Keratinocyte (primary cell): ENCODE results near the gene TMEM185A. TPM values are rescaled to one million over a fixed set of nuclear protein-coding genes. Genes with fewer than 3 reads are reported as not detected.
A peak's percentile ranks its signal among the peaks of the same experiment; 100 is the strongest.

Experiments
- DNase-seq: peaks from one replicate; pipeline ENCODE4 v3.0.0-alpha.2; 2011; ENCODE audit warnings: low read depth, missing footprints, low spot score
- FAIRE-seq: peaks from 2 replicates; lab custom pipeline; 2011; peaks lifted over from hg19 to GRCh38; lab: Jason Lieb, UNC
- H2AFZ ChIP-seq: 2 replicates; pipeline ENCODE4 v1.6.0; 2012; ENCODE audit warnings: low read length, control low read depth, inconsistent platforms; ENCODE audit not compliant: control insufficient read depth
- H3K27ac ChIP-seq: 2 replicates; pipeline ENCODE4 v1.5.1; 2011; ENCODE audit warnings: low read length; ENCODE audit not compliant: control insufficient read depth, insufficient read depth
- H3K27me3 ChIP-seq: 3 replicates; pipeline ENCODE4 v1.6.0; 2011; ENCODE audit warnings: low read length; ENCODE audit not compliant: control insufficient read depth, insufficient read depth; ENCODE audit errors: extremely low read depth
- H3K36me3 ChIP-seq, 2 experiments: 2 replicates in 1 of 2; 3 replicates in 1 of 2; pipeline ENCODE4 v1.5.1; 2011; ENCODE audit warnings: low read length in 2 of 2, mild to moderate bottlenecking in 1 of 2; ENCODE audit not compliant: control insufficient read depth in 2 of 2, insufficient read depth in 2 of 2; ENCODE audit errors: extremely low read depth in 1 of 2
- H3K4me1 ChIP-seq: 3 replicates; pipeline ENCODE4 v1.5.1; 2011; ENCODE audit warnings: low read length; ENCODE audit not compliant: control insufficient read depth, insufficient read depth; ENCODE audit errors: extremely low read depth
- H3K4me2 ChIP-seq: 3 replicates; pipeline ENCODE4 v1.6.0; 2011; ENCODE audit warnings: low read depth, low read length; ENCODE audit not compliant: control insufficient read depth, insufficient read depth; ENCODE audit errors: extremely low read depth
- H3K4me3 ChIP-seq, 3 experiments: fragments of 200-600 bp in 1 of 3; sonication (generic) in 1 of 3; 2 replicates in 2 of 3; 3 replicates in 1 of 3; pipeline ENCODE4 v1.5.1; 2011 to 2016; ENCODE audit warnings: low read length in 3 of 3, mild to moderate bottlenecking in 3 of 3, control low read depth in 2 of 3, inconsistent platforms in 1 of 3, low read depth in 1 of 3, mixed read lengths in 1 of 3, mixed run types in 1 of 3, moderate library complexity in 1 of 3; ENCODE audit not compliant: control insufficient read depth in 2 of 3, insufficient read depth in 2 of 3; ENCODE audit errors: extremely low read depth in 1 of 3
- H3K79me2 ChIP-seq: 2 replicates; pipeline ENCODE4 v1.6.0; 2012; ENCODE audit warnings: low read length; ENCODE audit not compliant: control insufficient read depth, insufficient read depth
- H3K9ac ChIP-seq: 3 replicates; pipeline ENCODE4 v1.6.0; 2011; ENCODE audit warnings: low read length; ENCODE audit not compliant: control insufficient read depth, insufficient read depth; ENCODE audit errors: extremely low read depth
- H3K9me1 ChIP-seq: 3 replicates; pipeline ENCODE4 v1.6.0; 2011; ENCODE audit warnings: low read length; ENCODE audit not compliant: control insufficient read depth, insufficient read depth; ENCODE audit errors: extremely low read depth
- H3K9me3 ChIP-seq: 2 replicates; pipeline ENCODE4 v1.5.1; 2012; ENCODE audit warnings: low read depth, low read length; ENCODE audit not compliant: control insufficient read depth
- H4K20me1 ChIP-seq: 3 replicates; pipeline ENCODE4 v1.6.0; 2011; ENCODE audit warnings: low read length; ENCODE audit not compliant: control insufficient read depth, insufficient read depth; ENCODE audit errors: extremely low read depth
- CTCF ChIP-seq, 3 experiments: IDR thresholded peaks in 1 of 3; conservative IDR thresholded peaks in 1 of 3; optimal IDR thresholded peaks in 1 of 3; 2 replicates in 2 of 3; 3 replicates in 1 of 3; pipeline versions ENCODE3 to v1.5.1; 2011; ENCODE audit warnings: low read length in 3 of 3, mild to moderate bottlenecking in 3 of 3, moderate library complexity in 2 of 3, control low read depth in 1 of 3, inconsistent platforms in 1 of 3; ENCODE audit not compliant: insufficient read depth in 2 of 3; ENCODE audit errors: extremely low read depth in 1 of 3
- EZH2 ChIP-seq: IDR thresholded peaks from one replicate; pipeline ENCODE4 v1.6.1; 2012; ENCODE audit warnings: inconsistent platforms, mild to moderate bottlenecking, low read length, moderate library complexity
- dilution Hi-C: fragments of 300-500 bp; cut with MboI; formaldehyde crosslinking; loops from one replicate; pipeline ENCODE4 v1.7.0; 2020; ENCODE audit warnings: low sequenced_read_pairs; ENCODE audit not compliant: extremely low pct_ligation_motif_present
- polyA plus RNA-seq, 5 experiments: library from polyadenylated mRNA; depleted of rRNA in 3 of 5; stranded (reverse) in 3 of 5; stranded (forward) in 1 of 5; unstranded in 1 of 5; fragments of >200 nt; gene quantifications; 1 replicate in 1 of 5; 2 replicates in 3 of 5; 3 replicates in 1 of 5; pipeline versions ENCODE4 v1.2.1 to v1.2.3, GENCODE V29; 2011 to 2012; ENCODE audit warnings: missing spikeins in 2 of 5, low read depth in 1 of 5, low replicate concordance in 1 of 5

TMEM185A gene
- polyA plus RNA-seq, 1 donor (not counting 4 experiments of a cell fraction or from before 2014, with no cell fraction given): 23.0 TPM

GRCh38 chrX:149570668-149571067, 60.9 kb downstream of the TMEM185A start:
- peak; percentile 36 for DNase-seq
- no peak overlapping the region for H3K27ac ChIP-seq
- dilution Hi-C loops: no loop called here

DNA sequence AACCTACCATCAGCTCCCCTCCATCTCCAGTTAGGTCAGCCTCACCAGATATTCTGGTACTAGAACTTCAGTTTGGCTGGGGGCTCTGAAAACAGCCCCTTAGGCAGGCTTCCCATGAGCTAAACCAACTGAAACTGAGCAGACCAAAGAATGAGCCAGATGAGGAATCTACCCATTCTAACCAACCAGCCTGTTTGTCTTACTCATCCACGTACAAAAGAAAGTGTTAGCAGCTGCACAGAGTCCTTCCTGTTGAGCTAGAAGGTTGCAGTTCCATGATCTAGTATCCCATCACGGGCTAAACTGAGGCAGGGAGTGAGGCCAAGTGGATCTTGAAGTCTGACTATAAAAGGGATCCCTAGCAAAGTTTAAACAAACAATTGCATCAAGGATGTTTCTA, 61.8 kb downstream of the TMEM185A start:
- no peaks in the 10 kb centered on the region for H4K20me1 ChIP-seq

More at GRCh38 chrX:149570668-149571067, 60.9 kb downstream of the TMEM185A start:
- Histone ChIP-seq H4K20me1 (no peaks in the 10 kb centered on the region), H3K9me3 (no peaks in the 10 kb centered on the region), H2AFZ (no peak overlapping the region), H3K79me2 (no peaks in the 10 kb centered on the region), H3K9me1 (no peaks in the 10 kb centered on the region), H3K4me2 (no peak overlapping the region), H3K4me3 (no peak overlapping the region), H3K27me3 (no peaks in the 10 kb centered on the region), H3K36me3 (no peaks in the 10 kb centered on the region), H3K9ac (no peak overlapping the region), H3K4me1 (no peaks in the 10 kb centered on the region)
- TF ChIP-seq EZH2 (no peak), CTCF (optimal IDR thresholded peaks at IDR 0.05 in 1 of 3, IDR thresholded peaks at IDR 0.05 in 1 of 3, conservative IDR thresholded peaks at IDR 0.05 in 1 of 3; ENCODE audit: extremely low read depth in 1 of 3, insufficient read depth in 2 of 3, low read length in 3 of 3) (no peak)
- FAIRE-seq: peak; percentile 65

More for the DNA sequence above, 61.8 kb downstream of the TMEM185A start:
- Histone ChIP-seq H3K27ac (no peak overlapping the region), H3K4me3 (no peak overlapping the region), H3K4me2 (no peak overlapping the region), H3K9ac (no peak overlapping the region), H3K4me1 (no peaks in the 10 kb centered on the region), H3K9me1 (no peaks in the 10 kb centered on the region), H2AFZ (no peak overlapping the region), H3K9me3 (no peaks in the 10 kb centered on the region), H3K36me3 (no peaks in the 10 kb centered on the region), H3K27me3 (no peaks in the 10 kb centered on the region), H3K79me2 (no peaks in the 10 kb centered on the region)
- DNase-seq (no peak), FAIRE-seq (no peak)
- TF ChIP-seq CTCF (optimal IDR thresholded peaks at IDR 0.05 in 1 of 3, IDR thresholded peaks at IDR 0.05 in 1 of 3, conservative IDR thresholded peaks at IDR 0.05 in 1 of 3; ENCODE audit: extremely low read depth in 1 of 3, insufficient read depth in 2 of 3, low read length in 3 of 3) (no peak), EZH2 (no peak)
- dilution Hi-C loops: no loop called here
